HL-60 (cell line): ENCODE results near the gene SHISA4.

Experiments used
- CTCF ChIP-seq: IDR thresholded peaks from one replicate; pipeline ENCODE4 v1.5.1; 2011; ENCODE audit warnings: low read length, control low read depth, inconsistent platforms; ENCODE audit not compliant: insufficient read depth
- GABPA ChIP-seq: IDR thresholded peaks from 2 replicates; pipeline ENCODE4 v1.6.1; 2012; ENCODE audit warnings: low read depth
- POLR2AphosphoS5 ChIP-seq: IDR thresholded peaks from 2 replicates; pipeline ENCODE4 v1.6.1; 2012; ENCODE audit warnings: low read depth
- SPI1 ChIP-seq: IDR thresholded peaks from 2 replicates; pipeline ENCODE4 v1.6.1; 2012; ENCODE audit warnings: low read depth, mild to moderate bottlenecking, borderline replicate concordance
- TF ChIP-seq, protein P1 (sequence below): IDR thresholded peaks from 2 replicates; pipeline ENCODE4 v1.6.1; 2012; ENCODE audit warnings: low read depth; ENCODE audit not compliant: insufficient replicate concordance

GRCh38 chr1:201899683-201900429 is 11.2 kb downstream of the SHISA4 start:
- TF ChIP-seq CTCF (no peak), POLR2AphosphoS5 (no peak), SPI1 (peak; percentile 66), GABPA (no peak)
- TF ChIP-seq, protein P1, sequence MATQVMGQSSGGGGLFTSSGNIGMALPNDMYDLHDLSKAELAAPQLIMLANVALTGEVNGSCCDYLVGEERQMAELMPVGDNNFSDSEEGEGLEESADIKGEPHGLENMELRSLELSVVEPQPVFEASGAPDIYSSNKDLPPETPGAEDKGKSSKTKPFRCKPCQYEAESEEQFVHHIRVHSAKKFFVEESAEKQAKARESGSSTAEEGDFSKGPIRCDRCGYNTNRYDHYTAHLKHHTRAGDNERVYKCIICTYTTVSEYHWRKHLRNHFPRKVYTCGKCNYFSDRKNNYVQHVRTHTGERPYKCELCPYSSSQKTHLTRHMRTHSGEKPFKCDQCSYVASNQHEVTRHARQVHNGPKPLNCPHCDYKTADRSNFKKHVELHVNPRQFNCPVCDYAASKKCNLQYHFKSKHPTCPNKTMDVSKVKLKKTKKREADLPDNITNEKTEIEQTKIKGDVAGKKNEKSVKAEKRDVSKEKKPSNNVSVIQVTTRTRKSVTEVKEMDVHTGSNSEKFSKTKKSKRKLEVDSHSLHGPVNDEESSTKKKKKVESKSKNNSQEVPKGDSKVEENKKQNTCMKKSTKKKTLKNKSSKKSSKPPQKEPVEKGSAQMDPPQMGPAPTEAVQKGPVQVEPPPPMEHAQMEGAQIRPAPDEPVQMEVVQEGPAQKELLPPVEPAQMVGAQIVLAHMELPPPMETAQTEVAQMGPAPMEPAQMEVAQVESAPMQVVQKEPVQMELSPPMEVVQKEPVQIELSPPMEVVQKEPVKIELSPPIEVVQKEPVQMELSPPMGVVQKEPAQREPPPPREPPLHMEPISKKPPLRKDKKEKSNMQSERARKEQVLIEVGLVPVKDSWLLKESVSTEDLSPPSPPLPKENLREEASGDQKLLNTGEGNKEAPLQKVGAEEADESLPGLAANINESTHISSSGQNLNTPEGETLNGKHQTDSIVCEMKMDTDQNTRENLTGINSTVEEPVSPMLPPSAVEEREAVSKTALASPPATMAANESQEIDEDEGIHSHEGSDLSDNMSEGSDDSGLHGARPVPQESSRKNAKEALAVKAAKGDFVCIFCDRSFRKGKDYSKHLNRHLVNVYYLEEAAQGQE = no peak
